Activated CD4-positive, alpha-beta T cell treated with anti-CD3 and anti-CD28 coated beads, Interleukin-2, amount 50 U/mL, for 16 hours (primary cell): ENCODE measurements around the gene VGLL4.

ENCODE experiments used
- DNase-seq: peaks from one replicate; pipeline ENCODE4 v3.0.0-alpha.2; 2020

Gene VGLL4

GRCh38 chr3:11625376-11626083, 18.2 kb downstream of the VGLL4 start:
- DNase-seq = no peak

- DNase-seq = peak; percentile 51
These were observed 18.9 kb downstream of the VGLL4 start for GRCh38 chr3:11624704-11625375.

- peak; percentile 95 for DNase-seq
These were observed 19.6 kb downstream of the VGLL4 start for GRCh38 chr3:11624161-11624560.

GRCh38 chr3:11622586-11623550, 20.8 kb downstream of the VGLL4 start:
- no peak for DNase-seq

GRCh38 chr3:11621077-11621476, 22.6 kb downstream of the VGLL4 start:
- no peak for DNase-seq

GRCh38 chr3:11619946-11620652, 23.6 kb downstream of the VGLL4 start:
- no peak for DNase-seq

GRCh38 chr3:11619461-11619860, 24.3 kb downstream of the VGLL4 start:
- DNase-seq = no peak

- DNase-seq = no peak
These were observed 24.8 kb downstream of the VGLL4 start for GRCh38 chr3:11618904-11619303.

GRCh38 chr3:11616551-11616950, 27.2 kb downstream of the VGLL4 start:
- no peak for DNase-seq

GRCh38 chr3:11613851-11614487, 29.7 kb downstream of the VGLL4 start:
- DNase-seq = no peak

GRCh38 chr3:11613319-11613718, 30.4 kb downstream of the VGLL4 start:
- DNase-seq = no peak

- no peak for DNase-seq
These were observed 31.1 kb downstream of the VGLL4 start for GRCh38 chr3:11612515-11613188.

GRCh38 chr3:11611341-11611799, 32.3 kb downstream of the VGLL4 start:
- DNase-seq = no peak

GRCh38 chr3:11610700-11611275, 32.9 kb downstream of the VGLL4 start:
- no peak for DNase-seq

- DNase-seq = no peak
These were observed 33.6 kb downstream of the VGLL4 start for GRCh38 chr3:11610044-11610671.

GRCh38 chr3:11609481-11609880, 34.2 kb downstream of the VGLL4 start:
- DNase-seq = no peak

- DNase-seq = no peak
These were observed 35.9 kb downstream of the VGLL4 start for GRCh38 chr3:11607816-11608215.

GRCh38 chr3:11606865-11607440, 36.8 kb downstream of the VGLL4 start:
- DNase-seq = no peak

- DNase-seq = no peak
These were observed 37.5 kb downstream of the VGLL4 start for GRCh38 chr3:11606090-11606784.

- DNase-seq = no peak
These were observed 38.3 kb downstream of the VGLL4 start for GRCh38 chr3:11605398-11605797.
